DOHH2 (cell line): Measurements from ENCODE around the gene MYOF.

Experiments
- H3F3A ChIP-seq: fragments of 200-600 bp; sonication (generic), shearing (Covaris generic); 2 replicates; pipeline ENCODE4 v1.6.0; 2016; ENCODE audit warnings: antibody characterized with exemption, mild to moderate bottlenecking; ENCODE audit not compliant: control insufficient read depth, insufficient read depth
- H3K27ac ChIP-seq: fragments of 200-600 bp; sonication (generic); 2 replicates; pipeline ENCODE4 v1.5.1; 2014; ENCODE audit warnings: low read depth, mild to moderate bottlenecking, low read length, moderate library complexity
- H3K27me3 ChIP-seq: fragments of 200-600 bp; sonication (generic); 2 replicates; pipeline ENCODE4 v1.6.1; 2014; ENCODE audit warnings: mild to moderate bottlenecking, low read length, mixed read lengths; ENCODE audit not compliant: control insufficient read depth
- H3K36me3 ChIP-seq: fragments of 200-600 bp; sonication (generic); 2 replicates; pipeline ENCODE4 v1.6.1; 2014; ENCODE audit warnings: mild to moderate bottlenecking, low read length, moderate library complexity, mixed read lengths; ENCODE audit not compliant: control insufficient read depth
- H3K4me1 ChIP-seq: fragments of 200-600 bp; sonication (generic); 2 replicates; pipeline ENCODE4 v1.6.1; 2014; ENCODE audit warnings: mild to moderate bottlenecking, low read length, mixed read lengths; ENCODE audit not compliant: control insufficient read depth
- H3K4me2 ChIP-seq: fragments of 200-600 bp; sonication (generic); 2 replicates; pipeline ENCODE4 v1.6.0; 2014; ENCODE audit warnings: mild to moderate bottlenecking, low read length, moderate library complexity
- H3K4me3 ChIP-seq: fragments of 200-600 bp; sonication (generic); 2 replicates; pipeline ENCODE4 v1.5.1; 2014; ENCODE audit warnings: mild to moderate bottlenecking, low read length, mixed read lengths
- H3K79me2 ChIP-seq: fragments of 200-600 bp; sonication (generic); 2 replicates; pipeline ENCODE4 v1.6.1; 2014; ENCODE audit warnings: mild to moderate bottlenecking, low read length, mixed read lengths; ENCODE audit not compliant: control insufficient read depth
- H3K9me2 ChIP-seq: fragments of 200-600 bp; sonication (generic); replicated peaks from 2 replicates; pipeline ENCODE4 v1.6.1; 2014; ENCODE audit warnings: mild to moderate bottlenecking, low read length, mixed read lengths; ENCODE audit not compliant: control insufficient read depth
- H3K9me3 ChIP-seq: fragments of 200-600 bp; sonication (generic); 2 replicates; pipeline ENCODE4 v1.6.1; 2014; ENCODE audit warnings: antibody characterized with exemption, low read length, mixed read lengths; ENCODE audit not compliant: control insufficient read depth, insufficient read depth
- H4K20me1 ChIP-seq: fragments of 200-600 bp; sonication (generic); 2 replicates; pipeline ENCODE4 v1.6.0; 2014; ENCODE audit warnings: low read depth, mild to moderate bottlenecking, antibody characterized with exemption, low read length, moderate library complexity; ENCODE audit not compliant: control insufficient read depth, insufficient read depth
- CTCF ChIP-seq: fragments of 200-600 bp; sonication (generic); IDR thresholded peaks from one replicate; pipeline ENCODE4 v1.5.1; 2014; ENCODE audit warnings: antibody characterized with exemption, mild to moderate bottlenecking, low read depth, low read length; ENCODE audit not compliant: poor library complexity, severe bottlenecking
- EZH2phosphoT487 ChIP-seq: fragments of 200-600 bp; sonication (generic); IDR thresholded peaks from 2 replicates; pipeline ENCODE4 v1.6.1; 2017; ENCODE audit warnings: borderline replicate concordance, mild to moderate bottlenecking, antibody characterized with exemption, low read length, moderate library complexity, mixed read lengths

MYOF gene

GRCh38 chr10:93437946-93438612 lies 44.1 kb downstream of the MYOF start:
- Histone ChIP-seq H3K4me1 (no peaks in the 10 kb centered on the region), H3K27me3 (no peaks in the 10 kb centered on the region; the same call in 1 of the 2 replicates), H4K20me1 (no peaks in the 10 kb centered on the region), H3K4me2 (no peak overlapping the region), H3K9me3 (no peaks in the 10 kb centered on the region), H3K79me2 (no peaks in the 10 kb centered on the region), H3K9me2 (no peaks in the 10 kb centered on the region), H3K36me3 (no peaks in the 10 kb centered on the region), H3F3A (no peaks in the 10 kb centered on the region), H3K27ac (no peak overlapping the region), H3K4me3 (no peak overlapping the region)
- no peak for TF ChIP-seq CTCF

- Histone ChIP-seq H3K4me2 (no peak overlapping the region), H4K20me1 (no peaks in the 10 kb centered on the region), H3K27ac (no peak overlapping the region), H3K79me2 (no peaks in the 10 kb centered on the region), H3F3A (no peaks in the 10 kb centered on the region), H3K4me1 (no peaks in the 10 kb centered on the region), H3K4me3 (no peak overlapping the region), H3K27me3 (no peaks in the 10 kb centered on the region; the same call in 1 of the 2 replicates), H3K9me2 (no peaks in the 10 kb centered on the region), H3K9me3 (no peaks in the 10 kb centered on the region), H3K36me3 (no peaks in the 10 kb centered on the region)
- TF ChIP-seq EZH2phosphoT487 (no peak), CTCF (no peak)
Observed at GRCh38 chr10:93437086-93437945, 44.8 kb downstream of the MYOF start.

DNA sequence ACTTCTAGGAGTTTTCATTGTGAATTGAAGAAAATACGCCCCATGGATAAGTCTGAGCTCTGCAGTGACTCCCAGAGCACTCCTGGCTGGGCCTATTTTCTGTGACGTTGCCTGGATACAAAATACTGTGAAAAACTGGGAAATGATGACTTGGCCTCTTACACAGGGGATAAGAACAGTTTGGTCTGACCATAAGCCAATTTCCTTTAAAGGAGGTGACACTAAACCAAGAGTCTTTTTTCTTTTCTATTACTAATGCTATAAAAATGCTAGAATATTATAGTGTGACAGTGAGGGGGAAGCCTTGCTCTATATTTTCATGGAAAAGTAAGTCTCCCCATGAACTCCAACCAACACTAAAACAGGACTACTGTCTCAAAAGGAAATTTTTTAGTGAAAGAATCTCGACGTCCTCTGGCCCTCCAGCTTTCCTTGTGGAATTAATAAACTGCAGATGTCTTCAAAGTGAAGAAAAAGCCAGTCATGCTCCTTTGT lies 45.5 kb downstream of the MYOF start:
- H4K20me1 ChIP-seq: no peaks in the 10 kb centered on the region
- no peak overlapping the region for H3K4me2 ChIP-seq
- H3K9me2 ChIP-seq: no peaks in the 10 kb centered on the region
- H3K27me3 ChIP-seq: no peaks in the 10 kb centered on the region; the same call in 1 of the 2 replicates
- H3F3A ChIP-seq: no peaks in the 10 kb centered on the region
- H3K4me1 ChIP-seq: no peaks in the 10 kb centered on the region
- TF ChIP-seq EZH2phosphoT487: no peak
- TF ChIP-seq CTCF: no peak
- H3K9me3 ChIP-seq: no peaks in the 10 kb centered on the region
- no peaks in the 10 kb centered on the region for H3K79me2 ChIP-seq
- H3K36me3 ChIP-seq: no peaks in the 10 kb centered on the region
- H3K27ac ChIP-seq: no peak overlapping the region
- no peak overlapping the region for H3K4me3 ChIP-seq
